ENCODE measurements around the gene CACNA2D3. TPM values are rescaled to one million over a fixed set of nuclear protein-coding genes. Genes with fewer than 3 reads are reported as not detected.

CACNA2D3 gene
- total and polyA plus RNA-seq, 4 donors: 0.06 to 0.37 (median 0.08) TPM; not detected in 1

- Histone ChIP-seq H3K9ac (ENCODE audit: low read depth in 1 of 2, low read length in 2 of 2) (no peak overlapping the region), H3K27me3 (ENCODE audit: control insufficient read depth in 4 of 4, insufficient read depth in 4 of 4, low read length in 3 of 4) (peaks cover 0 to 3% (median 0%) of the 10 kb centered on the region in 4 donors), H3K9me3 (ENCODE audit: control insufficient read depth in 4 of 4, low read length in 3 of 4) (no peaks in the 10 kb centered on the region), H3K4me1 (ENCODE audit: control insufficient read depth in 4 of 4, insufficient read depth in 4 of 4, low read length in 3 of 4) (no peaks in the 10 kb centered on the region), H3K36me3 (ENCODE audit: control insufficient read depth in 4 of 4, insufficient read depth in 3 of 4, low read depth in 1 of 4, low read length in 3 of 4) (no peaks in the 10 kb centered on the region), H3K27ac (ENCODE audit: low read depth in 1 of 2, low read length in 2 of 2) (no peak overlapping the region), H3K4me3 (ENCODE audit: low read depth in 1 of 3, low read length in 3 of 3) (no peak overlapping the region)
- TF ChIP-seq GABPA (IDR thresholded peaks at IDR 0.05 in 1 of 2, conservative IDR thresholded peaks at IDR 0.05 in 1 of 2) (no peak), RAD21 (IDR thresholded peaks at IDR 0.05) (no peak), MAX (IDR thresholded peaks at IDR 0.05) (no peak), YY1 (IDR thresholded peaks at IDR 0.05) (no peak), JUND (IDR thresholded peaks at IDR 0.05) (no peak), FOXA2 (IDR thresholded peaks at IDR 0.05) (no peak), HNF4A (conservative IDR thresholded peaks at IDR 0.05) (no peak), EGR1 (IDR thresholded peaks at IDR 0.05; ENCODE audit: low read depth in 2 of 2) (no peak)
- DNase-seq (ENCODE audit: low spot score): no peak
- 81% methylated on average over 8 of the region's 8 CpGs for WGBS
These were observed 778.7 kb downstream of the CACNA2D3 start for GRCh38 chr3:54900838-54901591.

- TF ChIP-seq NR2F2 (IDR thresholded peaks at IDR 0.05): no peak
- DNase-seq (ENCODE audit: low spot score): no peak
- Histone ChIP-seq H3K9ac (ENCODE audit: low read depth in 1 of 2, low read length in 2 of 2) (no peak overlapping the region), H3K27ac (ENCODE audit: low read depth in 1 of 2, low read length in 2 of 2) (no peak overlapping the region), H3K4me3 (ENCODE audit: low read depth in 1 of 3, low read length in 3 of 3) (no peak overlapping the region), H3K36me3 (ENCODE audit: control insufficient read depth in 4 of 4, insufficient read depth in 3 of 4, low read depth in 1 of 4, low read length in 3 of 4) (no peaks in the 10 kb centered on the region), H3K4me1 (ENCODE audit: control insufficient read depth in 4 of 4, insufficient read depth in 4 of 4, low read length in 3 of 4) (no peaks in the 10 kb centered on the region), H3K9me3 (ENCODE audit: control insufficient read depth in 4 of 4, low read length in 3 of 4) (no peaks in the 10 kb centered on the region), H3K27me3 (ENCODE audit: control insufficient read depth in 4 of 4, insufficient read depth in 4 of 4, low read length in 3 of 4) (peaks cover 0 to 3% (median 0%) of the 10 kb centered on the region in 4 donors)
- WGBS: 92% methylated on average over 4 of the region's 4 CpGs
These were observed 779.7 kb downstream of the CACNA2D3 start for GRCh38 chr3:54901906-54902685.

- Histone ChIP-seq H3K36me3 (ENCODE audit: control insufficient read depth in 4 of 4, insufficient read depth in 3 of 4, low read depth in 1 of 4, low read length in 3 of 4) (no peaks in the 10 kb centered on the region), H3K4me3 (ENCODE audit: low read depth in 1 of 3, low read length in 3 of 3) (no peak overlapping the region), H3K27ac (ENCODE audit: low read depth in 1 of 2, low read length in 2 of 2) (no peak overlapping the region), H3K9ac (ENCODE audit: low read depth in 1 of 2, low read length in 2 of 2) (no peak overlapping the region), H3K4me1 (ENCODE audit: control insufficient read depth in 4 of 4, insufficient read depth in 4 of 4, low read length in 3 of 4) (no peaks in the 10 kb centered on the region), H3K27me3 (ENCODE audit: control insufficient read depth in 4 of 4, insufficient read depth in 4 of 4, low read length in 3 of 4) (peaks cover 0 to 3% (median 0%) of the 10 kb centered on the region in 4 donors), H3K9me3 (ENCODE audit: control insufficient read depth in 4 of 4, low read length in 3 of 4) (no peaks in the 10 kb centered on the region)
- WGBS: 61% methylated on average over 2 of the region's 2 CpGs
- DNase-seq (ENCODE audit: low spot score): no peak
- no peak for TF ChIP-seq CTCF (IDR thresholded peaks at IDR 0.05; ENCODE audit: low read depth, low read length, missing input control)
- TF ChIP-seq HNF4A (conservative IDR thresholded peaks at IDR 0.05): no peak
- TF ChIP-seq FOXA1 (IDR thresholded peaks at IDR 0.05): no peak
- TF ChIP-seq REST (IDR thresholded peaks at IDR 0.05): no peak
- no peak for TF ChIP-seq MAX (IDR thresholded peaks at IDR 0.05)
- TF ChIP-seq ATF3 (IDR thresholded peaks at IDR 0.05): no peak
- no peak for TF ChIP-seq RXRA (IDR thresholded peaks at IDR 0.05)
- no peak for TF ChIP-seq EGR1 (IDR thresholded peaks at IDR 0.05; ENCODE audit: low read depth in 2 of 2)
- TF ChIP-seq FOXA2 (IDR thresholded peaks at IDR 0.05): no peak
- TF ChIP-seq GABPA (IDR thresholded peaks at IDR 0.05 in 1 of 2, conservative IDR thresholded peaks at IDR 0.05 in 1 of 2): no peak
- no peak for TF ChIP-seq SP1 (IDR thresholded peaks at IDR 0.05)
- no peak for TF ChIP-seq YY1 (IDR thresholded peaks at IDR 0.05)
- no peak for TF ChIP-seq TAF1 (conservative IDR thresholded peaks at IDR 0.05)
- no peak for TF ChIP-seq JUND (IDR thresholded peaks at IDR 0.05)
These were observed 783.0 kb downstream of the CACNA2D3 start for GRCh38 chr3:54905261-54905888.
